ENCODE data around the gene TNRC6C.
"Not testable (repeated sequence)": the region's sequence is repeated elsewhere in the genome, so short reads cannot be mapped to it uniquely, and the experiment has no call there.

TNRC6C gene

DNA sequence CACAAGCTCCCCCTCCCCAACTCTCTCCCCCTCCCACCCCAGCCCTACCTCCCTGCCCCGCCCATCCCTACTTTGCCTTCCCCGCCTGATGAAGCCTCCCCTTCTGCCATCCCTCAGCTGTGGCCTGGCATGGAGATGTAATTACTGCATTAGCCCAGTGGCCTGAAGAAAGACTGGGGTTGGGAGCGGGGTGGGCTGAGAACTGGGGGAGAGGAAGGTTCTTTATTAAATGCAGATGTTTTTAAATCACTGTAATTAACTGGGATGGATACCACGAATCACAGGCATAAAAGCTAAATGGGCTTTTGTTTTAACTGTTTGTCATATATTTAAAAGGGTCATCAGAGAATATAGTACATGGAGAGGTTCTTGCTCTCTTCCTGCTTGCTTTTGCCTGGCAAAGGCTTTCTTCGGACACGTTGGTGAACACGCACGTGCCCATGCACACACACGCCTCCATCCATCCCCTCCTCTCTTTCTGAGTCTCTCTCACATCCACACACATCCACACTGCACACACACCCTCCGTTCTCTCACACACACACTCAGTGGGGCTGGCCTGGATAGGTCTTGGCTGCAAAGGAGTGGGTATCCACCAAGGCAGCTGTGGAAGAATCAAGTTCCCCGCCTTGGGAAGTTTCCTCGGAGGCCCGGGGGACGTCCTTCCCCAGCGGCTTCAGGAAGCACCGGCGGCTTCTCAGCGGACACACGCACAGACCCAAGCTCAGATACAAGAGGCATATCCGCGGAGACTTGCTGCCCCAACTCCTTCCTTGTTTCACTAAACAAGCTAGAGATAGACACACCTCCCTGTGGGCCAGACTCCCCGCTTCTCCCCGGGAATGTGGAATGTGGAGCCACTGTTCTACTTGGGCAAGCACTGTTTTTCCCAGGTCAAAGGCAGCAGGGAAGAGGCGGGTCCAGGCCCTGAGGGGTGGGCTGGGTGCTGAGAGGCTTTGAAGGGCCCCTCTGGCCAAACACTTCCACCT, 27.4 kb upstream of the TNRC6C start:
- DNase-seq (ENCODE audit: low read depth), result no peak

- DNase-seq (ENCODE audit: low read depth), result no peak
Observed at GRCh38 chr17:77933777-77934398, 24.6 kb upstream of the TNRC6C start.

GRCh38 chr17:77935121-77935571, 23.4 kb upstream of the TNRC6C start:
- DNase-seq (ENCODE audit: low read depth), result no peak

GRCh38 chr17:77935744-77936143, 22.8 kb upstream of the TNRC6C start:
- not testable (repeated sequence) for DNase-seq (ENCODE audit: low read depth)

DNA sequence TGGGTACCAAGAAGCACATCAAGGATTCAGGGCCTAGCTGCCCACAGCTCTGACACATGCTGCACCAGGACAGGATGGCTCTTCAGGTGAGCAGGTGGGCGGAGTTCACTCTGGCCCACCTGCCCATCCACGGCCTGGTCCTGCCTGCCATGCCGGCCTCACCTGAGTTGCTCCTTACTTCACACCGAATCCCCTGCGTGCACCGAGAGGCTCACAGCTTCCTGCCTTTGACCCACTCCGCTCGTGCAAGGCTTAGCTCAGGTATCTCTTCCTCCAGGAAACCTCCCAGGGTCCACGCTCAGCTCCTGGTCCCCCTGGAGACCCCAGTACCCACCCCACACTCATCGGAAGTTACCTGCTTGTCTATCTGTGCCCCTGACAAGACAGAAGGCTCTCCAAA, 21.6 kb upstream of the TNRC6C start:
- no peak for DNase-seq (ENCODE audit: low read depth)

DNA sequence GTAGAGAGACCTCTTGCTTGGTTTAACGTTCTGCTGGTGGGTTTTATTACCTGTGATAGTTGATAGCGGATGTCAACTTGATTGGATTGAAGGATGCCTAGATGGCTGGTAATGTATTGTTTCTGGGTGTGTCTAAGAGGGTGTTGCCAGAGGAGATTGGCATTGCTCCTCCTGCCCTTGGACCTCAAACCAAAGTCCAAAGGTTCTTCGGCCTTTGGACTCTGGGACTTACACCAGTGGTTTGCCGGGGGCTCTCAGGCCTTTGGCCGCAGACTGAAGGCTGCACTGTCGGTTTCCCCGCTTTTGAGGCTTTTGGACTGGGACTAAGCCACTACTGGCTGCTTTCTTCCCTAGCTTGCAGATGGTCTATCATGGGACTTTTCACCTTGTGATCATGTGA, 17.5 kb upstream of the TNRC6C start:
- no peak for DNase-seq (ENCODE audit: low read depth)

GRCh38 chr17:77942112-77942988, 16.2 kb upstream of the TNRC6C start:
- no peak for DNase-seq (ENCODE audit: low read depth)

- DNase-seq (ENCODE audit: low read depth), result peak; percentile 25
Observed at GRCh38 chr17:77943971-77944370, 14.5 kb upstream of the TNRC6C start.

- no peak for DNase-seq (ENCODE audit: low read depth)
Observed at GRCh38 chr17:77944390-77945222, 13.9 kb upstream of the TNRC6C start.

- DNase-seq (ENCODE audit: low read depth), result no peak
Observed at GRCh38 chr17:77946900-77947645, 11.4 kb upstream of the TNRC6C start.

DNA sequence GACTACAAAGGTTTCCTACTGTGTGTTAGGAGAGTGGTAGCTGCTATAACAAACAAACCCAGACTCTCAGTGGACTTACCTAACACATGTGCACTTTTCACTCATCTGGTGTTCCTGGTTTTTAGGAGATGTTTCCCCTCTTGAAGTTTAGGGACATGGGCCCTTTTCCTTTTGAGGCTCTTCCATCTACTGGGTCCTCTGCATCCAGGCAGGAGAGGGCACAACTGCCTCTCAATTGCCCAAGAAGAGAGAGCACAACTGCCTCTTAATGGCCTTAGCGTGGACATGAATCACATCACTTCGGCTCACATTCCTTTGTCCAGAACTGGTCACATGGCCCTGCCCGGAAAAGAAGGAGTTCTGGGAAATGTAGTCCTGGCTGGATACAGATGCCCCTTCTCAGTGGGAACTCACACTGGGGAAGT, 9.8 kb upstream of the TNRC6C start:
- DNase-seq (ENCODE audit: low read depth), result peak; percentile 77

DNA sequence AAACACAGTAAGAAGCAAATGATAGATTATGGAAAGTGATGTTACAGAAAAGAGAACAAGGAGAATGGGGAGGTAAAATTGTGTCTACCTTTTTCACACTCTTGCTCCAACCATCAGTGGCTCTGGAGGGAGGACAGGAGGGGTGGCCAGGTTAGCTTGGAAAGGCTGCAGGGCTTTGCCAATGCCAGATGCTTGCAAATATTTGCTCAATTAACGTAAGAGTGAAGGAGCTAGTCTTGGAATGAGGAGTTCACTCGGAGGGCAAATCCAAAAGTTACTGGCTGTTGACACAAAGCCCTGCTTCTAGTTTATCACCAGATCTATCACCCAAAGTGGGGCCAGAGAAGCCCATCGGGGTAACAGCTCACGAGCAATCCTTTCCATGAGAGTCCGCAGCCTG, 7.4 kb upstream of the TNRC6C start:
- DNase-seq (ENCODE audit: low read depth), result no peak

- DNase-seq (ENCODE audit: low read depth), result no peak
Observed at GRCh38 chr17:77952368-77952767, 6.1 kb upstream of the TNRC6C start.

DNA sequence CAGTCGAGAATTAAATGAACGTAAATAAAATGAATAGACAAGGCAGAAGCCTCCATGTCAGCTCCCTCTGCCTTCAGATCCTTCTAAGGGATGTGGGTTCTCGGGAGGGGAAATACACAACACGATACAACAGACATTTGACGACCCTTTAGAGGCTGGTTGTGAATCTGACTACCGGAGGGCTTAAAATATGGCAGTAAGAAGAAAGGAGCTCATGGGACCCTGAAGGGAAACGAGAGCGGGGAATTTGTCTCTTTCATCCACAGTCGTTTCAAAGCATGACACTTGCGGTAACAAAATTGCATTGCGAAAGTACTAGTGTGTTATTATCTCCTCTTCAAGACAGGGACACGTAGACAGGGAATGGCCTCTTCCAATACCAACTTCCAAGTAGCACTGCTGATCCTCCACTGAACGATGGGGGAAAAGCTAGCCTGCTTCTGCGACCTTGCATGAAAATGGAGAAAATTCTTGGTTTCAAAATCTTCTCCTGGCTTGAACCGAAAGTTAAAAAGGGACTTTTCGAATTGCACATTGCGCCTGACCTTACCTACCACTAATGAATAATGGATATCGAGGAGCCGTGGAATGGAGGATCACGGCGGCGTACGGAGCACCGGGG, 1.2 kb upstream of the TNRC6C start:
- DNase-seq (ENCODE audit: low read depth), result peak; percentile 48

GRCh38 chr17:77958716-77959125, 218 bp downstream of the TNRC6C start:
- no peak for DNase-seq (ENCODE audit: low read depth)

DNA sequence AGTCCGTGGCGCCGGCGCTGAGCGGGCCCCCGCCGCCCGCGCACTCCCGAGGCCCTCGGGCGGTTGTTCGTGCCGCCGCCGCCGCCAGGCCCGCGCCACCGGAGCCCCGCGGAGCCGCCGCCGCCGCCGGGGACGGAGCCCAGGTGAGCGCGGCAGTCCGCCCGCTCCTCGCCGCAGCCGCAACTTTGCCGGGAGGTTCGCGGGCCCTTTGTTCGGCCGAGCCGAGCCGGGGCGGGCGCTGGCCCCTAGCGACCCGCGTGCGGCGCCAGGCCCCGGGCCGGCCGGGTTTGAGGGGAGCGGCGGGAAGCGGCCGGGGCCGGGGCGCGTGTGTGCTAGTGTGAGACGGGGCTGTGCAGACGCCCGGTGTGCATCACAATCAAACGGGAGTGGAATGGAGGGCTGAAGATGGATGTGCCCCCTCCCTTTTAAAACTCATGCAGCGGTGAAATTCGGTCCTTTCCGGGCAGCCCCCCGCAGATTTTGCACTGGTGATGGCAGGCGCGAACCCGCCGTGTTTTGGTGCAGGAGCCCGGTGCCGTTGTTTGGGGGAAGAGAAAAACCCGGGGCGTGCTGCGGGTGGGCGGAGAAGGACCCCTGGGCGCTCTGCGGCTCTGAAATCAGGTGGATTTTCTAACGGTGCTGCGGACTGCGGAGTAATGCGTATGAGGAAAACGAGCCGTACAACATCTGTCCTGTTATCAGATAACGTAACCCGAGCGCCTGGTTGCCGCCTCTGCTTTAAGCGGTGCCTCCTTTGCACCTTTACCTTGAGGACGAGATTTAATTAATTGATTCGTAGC, 823 bp downstream of the TNRC6C start:
- peak; percentile 16 for DNase-seq (ENCODE audit: low read depth)

DNA sequence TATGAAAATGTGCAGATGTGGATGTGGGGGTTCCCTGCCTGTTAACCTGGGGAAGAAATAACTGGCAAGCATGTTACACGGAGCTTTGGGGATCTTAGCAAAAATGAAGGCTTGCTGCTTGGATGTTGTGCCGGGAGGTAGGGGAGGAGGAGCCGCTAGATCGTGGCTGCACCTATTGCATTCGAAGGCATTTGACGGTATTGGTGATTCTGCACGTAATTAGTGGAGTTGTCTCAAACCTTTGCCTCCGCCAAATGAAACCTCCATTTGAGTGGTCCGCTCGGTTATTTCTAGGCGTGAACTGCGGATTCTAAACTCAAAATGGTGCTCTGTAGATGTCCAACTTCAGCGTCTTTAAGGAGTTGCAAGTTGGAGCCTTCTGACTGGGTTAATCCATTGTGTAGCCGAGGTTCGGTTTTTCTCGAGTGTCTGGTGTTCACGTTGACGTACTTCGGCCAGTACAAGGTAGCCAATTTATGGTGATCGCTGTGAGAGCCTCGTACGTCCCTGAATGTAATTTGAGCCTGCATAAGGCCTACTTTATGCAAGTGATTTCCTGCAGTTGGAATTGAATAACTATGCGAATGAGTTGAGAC, 1.5 kb downstream of the TNRC6C start:
- peak; percentile 35 for DNase-seq (ENCODE audit: low read depth)

- DNase-seq (ENCODE audit: low read depth), result no peak
Observed at GRCh38 chr17:77961741-77962140, 3.2 kb downstream of the TNRC6C start.

- DNase-seq (ENCODE audit: low read depth), result no peak
Observed at GRCh38 chr17:77962348-77962747, 3.8 kb downstream of the TNRC6C start.
